Measurements from ENCODE around the gene NEK3.

The NEK3 gene

DNA sequence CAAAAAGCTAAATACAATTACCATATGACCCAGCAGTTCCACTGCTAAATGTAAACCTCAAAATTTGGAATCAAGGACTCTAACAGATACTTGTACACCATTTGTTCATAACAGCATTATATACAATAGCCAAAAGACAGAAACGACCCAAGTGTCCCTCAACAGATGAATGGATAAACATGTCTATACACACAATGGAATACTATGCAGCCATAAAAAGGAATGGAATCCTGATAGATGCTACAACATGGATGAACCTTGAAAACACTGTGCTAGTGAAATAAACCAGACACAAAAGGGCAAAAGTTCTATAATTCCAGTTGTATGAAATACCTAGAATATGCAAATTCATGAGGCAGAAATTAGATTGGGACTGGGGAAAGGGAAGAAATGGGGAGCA is 12.2 kb downstream of the NEK3 start:
- TF ChIP-seq POLR2AphosphoS5 (IDR thresholded peaks at IDR 0.05; ENCODE audit: low read depth, low read length) (no peak), SIN3A (IDR thresholded peaks at IDR 0.05; ENCODE audit: borderline replicate concordance, insufficient read depth, low read length) (no peak), FOXP2 (optimal IDR thresholded peaks at IDR 0.05; ENCODE audit: borderline replicate concordance, extremely low read depth, extremely low read length, insufficient read depth) (no peak), TAF1 (IDR thresholded peaks at IDR 0.05; ENCODE audit: borderline replicate concordance, insufficient read depth, low read length) (no peak)
- TF ChIP-seq, protein P1, sequence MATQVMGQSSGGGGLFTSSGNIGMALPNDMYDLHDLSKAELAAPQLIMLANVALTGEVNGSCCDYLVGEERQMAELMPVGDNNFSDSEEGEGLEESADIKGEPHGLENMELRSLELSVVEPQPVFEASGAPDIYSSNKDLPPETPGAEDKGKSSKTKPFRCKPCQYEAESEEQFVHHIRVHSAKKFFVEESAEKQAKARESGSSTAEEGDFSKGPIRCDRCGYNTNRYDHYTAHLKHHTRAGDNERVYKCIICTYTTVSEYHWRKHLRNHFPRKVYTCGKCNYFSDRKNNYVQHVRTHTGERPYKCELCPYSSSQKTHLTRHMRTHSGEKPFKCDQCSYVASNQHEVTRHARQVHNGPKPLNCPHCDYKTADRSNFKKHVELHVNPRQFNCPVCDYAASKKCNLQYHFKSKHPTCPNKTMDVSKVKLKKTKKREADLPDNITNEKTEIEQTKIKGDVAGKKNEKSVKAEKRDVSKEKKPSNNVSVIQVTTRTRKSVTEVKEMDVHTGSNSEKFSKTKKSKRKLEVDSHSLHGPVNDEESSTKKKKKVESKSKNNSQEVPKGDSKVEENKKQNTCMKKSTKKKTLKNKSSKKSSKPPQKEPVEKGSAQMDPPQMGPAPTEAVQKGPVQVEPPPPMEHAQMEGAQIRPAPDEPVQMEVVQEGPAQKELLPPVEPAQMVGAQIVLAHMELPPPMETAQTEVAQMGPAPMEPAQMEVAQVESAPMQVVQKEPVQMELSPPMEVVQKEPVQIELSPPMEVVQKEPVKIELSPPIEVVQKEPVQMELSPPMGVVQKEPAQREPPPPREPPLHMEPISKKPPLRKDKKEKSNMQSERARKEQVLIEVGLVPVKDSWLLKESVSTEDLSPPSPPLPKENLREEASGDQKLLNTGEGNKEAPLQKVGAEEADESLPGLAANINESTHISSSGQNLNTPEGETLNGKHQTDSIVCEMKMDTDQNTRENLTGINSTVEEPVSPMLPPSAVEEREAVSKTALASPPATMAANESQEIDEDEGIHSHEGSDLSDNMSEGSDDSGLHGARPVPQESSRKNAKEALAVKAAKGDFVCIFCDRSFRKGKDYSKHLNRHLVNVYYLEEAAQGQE (IDR thresholded peaks at IDR 0.05; ENCODE audit: insufficient read depth in 1 of 2, low read depth in 2 of 2, low read length in 2 of 2): no peak

GRCh38 chr13:52141299-52141698 is 18.1 kb downstream of the NEK3 start:
- TF ChIP-seq POLR2AphosphoS5 (IDR thresholded peaks at IDR 0.05; ENCODE audit: low read depth, low read length) (no peak), FOXP2 (optimal IDR thresholded peaks at IDR 0.05; ENCODE audit: borderline replicate concordance, extremely low read depth, extremely low read length, insufficient read depth) (no peak), TAF1 (IDR thresholded peaks at IDR 0.05; ENCODE audit: borderline replicate concordance, insufficient read depth, low read length) (no peak), SIN3A (IDR thresholded peaks at IDR 0.05; ENCODE audit: borderline replicate concordance, insufficient read depth, low read length) (no peak)
- TF ChIP-seq, protein P1 (IDR thresholded peaks at IDR 0.05; ENCODE audit: insufficient read depth in 1 of 2, low read depth in 2 of 2, low read length in 2 of 2): no peak

GRCh38 chr13:52137489-52137888 is 21.9 kb downstream of the NEK3 start:
- TF ChIP-seq FOXP2 (optimal IDR thresholded peaks at IDR 0.05; ENCODE audit: borderline replicate concordance, extremely low read depth, extremely low read length, insufficient read depth) (no peak), TAF1 (IDR thresholded peaks at IDR 0.05; ENCODE audit: borderline replicate concordance, insufficient read depth, low read length) (no peak)

DNA sequence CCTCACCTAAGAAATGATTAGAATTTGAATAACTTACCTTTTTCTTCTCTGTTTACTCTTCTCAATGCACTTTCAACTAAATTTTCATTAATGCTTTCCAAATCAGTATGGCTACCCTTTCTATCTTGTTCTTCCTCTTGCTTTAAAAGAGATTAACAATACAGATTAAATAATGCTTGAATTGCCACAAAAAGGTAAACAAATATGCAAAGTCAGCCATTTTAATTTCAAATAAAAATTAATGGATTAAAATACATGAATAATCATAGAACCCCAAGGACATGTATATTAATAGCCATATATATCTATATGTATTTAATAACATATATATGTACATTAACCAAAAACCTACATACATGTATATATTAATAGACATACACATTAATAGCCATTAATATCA is 22.6 kb downstream of the NEK3 start:
- no peak for TF ChIP-seq FOXP2 (optimal IDR thresholded peaks at IDR 0.05; ENCODE audit: borderline replicate concordance, extremely low read depth, extremely low read length, insufficient read depth)
- no peak for TF ChIP-seq SIN3A (IDR thresholded peaks at IDR 0.05; ENCODE audit: borderline replicate concordance, insufficient read depth, low read length)
- TF ChIP-seq, protein P1 (IDR thresholded peaks at IDR 0.05; ENCODE audit: insufficient read depth in 1 of 2, low read depth in 2 of 2, low read length in 2 of 2): no peak
- no peak for TF ChIP-seq POLR2AphosphoS5 (IDR thresholded peaks at IDR 0.05; ENCODE audit: low read depth, low read length)
- TF ChIP-seq TAF1 (IDR thresholded peaks at IDR 0.05; ENCODE audit: borderline replicate concordance, insufficient read depth, low read length): no peak

DNA sequence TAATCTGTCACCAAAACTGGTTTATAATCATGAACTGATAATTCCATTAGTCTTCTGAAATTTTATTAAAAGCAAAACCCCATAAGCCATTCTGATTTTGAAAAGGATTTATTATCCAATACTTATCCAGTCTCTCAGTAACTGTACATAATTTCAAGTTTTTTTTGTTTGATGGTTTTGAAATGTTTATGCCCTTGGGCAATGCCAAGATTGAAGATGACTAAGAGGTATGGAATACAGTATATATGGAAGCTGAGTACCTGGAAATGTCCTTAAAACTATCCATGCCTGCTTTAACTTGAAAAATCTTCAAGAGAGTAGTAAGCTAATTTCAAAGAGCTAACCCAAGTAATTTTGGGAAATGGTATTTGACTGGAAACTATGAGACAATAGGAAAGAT is 28.8 kb downstream of the NEK3 start:
- TF ChIP-seq FOXP2 (optimal IDR thresholded peaks at IDR 0.05; ENCODE audit: borderline replicate concordance, extremely low read depth, extremely low read length, insufficient read depth) (no peak), SIN3A (IDR thresholded peaks at IDR 0.05; ENCODE audit: borderline replicate concordance, insufficient read depth, low read length) (no peak), TAF1 (IDR thresholded peaks at IDR 0.05; ENCODE audit: borderline replicate concordance, insufficient read depth, low read length) (no peak), POLR2AphosphoS5 (IDR thresholded peaks at IDR 0.05; ENCODE audit: low read depth, low read length) (no peak)
- TF ChIP-seq, protein P1 (IDR thresholded peaks at IDR 0.05; ENCODE audit: insufficient read depth in 1 of 2, low read depth in 2 of 2, low read length in 2 of 2): no peak

All from PFSK-1 (cell line).